GM12875 (cell line): Measurements from ENCODE around the gene MZT1.
A peak's percentile ranks its signal among the peaks of the same experiment; 100 is the strongest.

ENCODE experiments used
- H3K4me3 ChIP-seq: one replicate; pipeline ENCODE4 v1.5.1; 2011; ENCODE audit warnings: low read depth, low read length, control low read depth
- TF ChIP-seq, protein P1 (sequence below): IDR thresholded peaks from 2 replicates; pipeline ENCODE4 v1.5.1; 2011; ENCODE audit warnings: low read depth, mild to moderate bottlenecking, control low read depth, inconsistent platforms, low read length, moderate library complexity, borderline replicate concordance; ENCODE audit not compliant: insufficient read depth

Gene MZT1, protein sequence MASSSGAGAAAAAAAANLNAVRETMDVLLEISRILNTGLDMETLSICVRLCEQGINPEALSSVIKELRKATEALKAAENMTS

DNA sequence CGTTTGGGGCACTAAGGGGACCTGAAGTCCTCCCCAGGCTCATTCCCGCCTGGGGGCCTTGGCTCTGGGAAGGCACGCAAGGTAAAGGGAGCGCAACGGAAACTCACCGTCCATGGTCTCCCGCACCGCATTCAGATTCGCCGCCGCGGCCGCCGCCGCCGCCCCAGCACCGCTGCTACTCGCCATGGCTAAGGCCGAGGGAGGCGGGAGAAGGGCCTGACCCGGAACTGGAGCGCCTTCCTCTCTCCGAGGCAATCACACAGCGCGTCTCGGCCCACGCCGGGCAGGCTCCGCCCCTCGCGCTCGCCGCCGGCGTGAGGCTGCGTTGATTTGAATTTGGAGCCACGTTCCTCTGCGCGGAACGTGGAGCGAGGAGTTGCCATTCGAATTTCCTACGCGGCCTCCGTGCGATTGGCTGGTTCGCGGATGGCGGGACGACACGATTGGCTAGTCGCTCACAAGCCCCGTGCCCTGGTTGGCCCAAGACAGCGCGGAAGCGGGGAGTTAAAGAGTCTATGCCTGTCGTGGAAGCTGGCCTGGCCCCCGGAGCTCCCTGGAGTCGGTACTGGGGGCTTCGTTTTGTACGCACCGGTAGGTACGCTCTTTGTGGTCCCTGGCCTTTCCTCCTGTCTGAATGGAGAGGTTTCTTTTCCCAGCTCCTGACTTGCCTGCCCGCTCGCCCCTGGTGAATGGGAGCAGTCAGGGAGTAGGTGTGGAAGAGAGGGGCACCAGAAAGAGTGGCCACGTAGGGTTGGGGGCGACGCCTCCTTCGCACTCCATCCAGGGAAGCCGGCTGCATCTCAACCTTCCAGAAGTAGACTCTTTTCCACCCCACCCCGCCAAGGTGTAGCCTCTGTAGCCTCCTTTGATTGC, at the start of gene MZT1, which contains the start of gene BORA:
TSS of gene MZT1 (minus strand) at position 213 of the 873 bp plus-strand sequence. CDS start at position 186, 27 bp downstream.
TSS of gene BORA (plus strand) at position 507 of the 873 bp plus-strand sequence. CDS start 1,018 bp downstream, outside the sequence.
- H3K4me3 ChIP-seq = peak within 1 kb of the TSS; percentile 94
- TF ChIP-seq, protein P1, sequence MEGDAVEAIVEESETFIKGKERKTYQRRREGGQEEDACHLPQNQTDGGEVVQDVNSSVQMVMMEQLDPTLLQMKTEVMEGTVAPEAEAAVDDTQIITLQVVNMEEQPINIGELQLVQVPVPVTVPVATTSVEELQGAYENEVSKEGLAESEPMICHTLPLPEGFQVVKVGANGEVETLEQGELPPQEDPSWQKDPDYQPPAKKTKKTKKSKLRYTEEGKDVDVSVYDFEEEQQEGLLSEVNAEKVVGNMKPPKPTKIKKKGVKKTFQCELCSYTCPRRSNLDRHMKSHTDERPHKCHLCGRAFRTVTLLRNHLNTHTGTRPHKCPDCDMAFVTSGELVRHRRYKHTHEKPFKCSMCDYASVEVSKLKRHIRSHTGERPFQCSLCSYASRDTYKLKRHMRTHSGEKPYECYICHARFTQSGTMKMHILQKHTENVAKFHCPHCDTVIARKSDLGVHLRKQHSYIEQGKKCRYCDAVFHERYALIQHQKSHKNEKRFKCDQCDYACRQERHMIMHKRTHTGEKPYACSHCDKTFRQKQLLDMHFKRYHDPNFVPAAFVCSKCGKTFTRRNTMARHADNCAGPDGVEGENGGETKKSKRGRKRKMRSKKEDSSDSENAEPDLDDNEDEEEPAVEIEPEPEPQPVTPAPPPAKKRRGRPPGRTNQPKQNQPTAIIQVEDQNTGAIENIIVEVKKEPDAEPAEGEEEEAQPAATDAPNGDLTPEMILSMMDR = no peak

DNA sequence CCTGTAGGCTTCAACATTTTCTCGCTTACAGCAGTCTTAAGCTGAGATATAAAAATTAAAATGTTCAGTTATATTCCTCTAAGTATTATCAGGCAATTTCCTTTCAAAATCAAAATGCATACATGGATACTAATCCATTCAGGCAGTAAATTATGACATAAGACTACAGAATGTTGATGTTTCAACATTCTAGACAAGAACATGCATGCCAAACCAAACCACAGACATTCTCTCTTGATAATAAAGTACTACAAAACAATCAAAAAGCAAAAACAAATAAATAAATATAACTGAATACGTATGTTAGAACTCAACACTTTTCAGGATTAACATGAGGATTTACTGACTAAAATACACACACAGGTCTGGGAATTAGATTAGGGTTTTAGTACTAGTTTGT, 46.6 kb upstream of the MZT1 start:
- TF ChIP-seq, protein P1 = no peak
- no peak overlapping the region for H3K4me3 ChIP-seq

DNA sequence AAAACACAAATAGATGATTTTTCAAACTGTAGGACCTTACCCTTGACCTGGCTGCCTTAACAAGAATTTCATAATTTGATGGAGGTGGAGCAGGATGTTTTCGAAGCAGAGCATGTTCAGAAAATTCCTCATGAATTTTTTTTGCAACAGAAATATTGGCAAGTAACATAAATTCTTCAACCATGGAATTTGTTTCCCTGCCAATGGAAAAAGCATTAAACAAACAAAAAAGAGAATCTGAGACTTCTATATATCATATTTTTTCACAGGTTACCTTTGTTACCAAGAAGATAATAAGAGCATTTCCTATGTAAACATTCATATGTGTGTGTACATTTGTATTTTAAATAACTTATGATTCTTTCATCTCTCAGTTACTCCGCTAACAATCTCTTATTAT, 36.0 kb upstream of the MZT1 start:
- TF ChIP-seq, protein P1 = no peak
- H3K4me3 ChIP-seq = no peak overlapping the region

DNA sequence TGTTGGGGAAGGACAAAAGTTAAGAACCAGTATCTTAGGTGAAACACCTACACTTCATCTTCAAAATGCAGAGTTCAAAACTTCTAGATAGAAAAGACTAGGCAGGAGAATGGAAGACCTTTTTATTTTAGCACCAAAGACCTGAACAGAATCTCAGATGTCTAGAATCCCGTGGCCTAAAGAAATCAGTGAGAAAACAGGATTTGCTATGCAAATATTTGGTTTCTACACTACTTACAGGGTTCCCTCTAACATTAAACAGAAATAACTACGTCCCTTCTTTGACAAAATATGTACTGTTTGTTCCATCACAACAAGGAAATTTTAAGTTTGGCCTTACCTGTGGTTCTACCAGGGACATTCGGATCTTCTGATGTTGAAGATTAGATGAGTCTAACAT, 32.8 kb upstream of the MZT1 start:
- TF ChIP-seq, protein P1 = no peak
- no peak overlapping the region for H3K4me3 ChIP-seq

DNA sequence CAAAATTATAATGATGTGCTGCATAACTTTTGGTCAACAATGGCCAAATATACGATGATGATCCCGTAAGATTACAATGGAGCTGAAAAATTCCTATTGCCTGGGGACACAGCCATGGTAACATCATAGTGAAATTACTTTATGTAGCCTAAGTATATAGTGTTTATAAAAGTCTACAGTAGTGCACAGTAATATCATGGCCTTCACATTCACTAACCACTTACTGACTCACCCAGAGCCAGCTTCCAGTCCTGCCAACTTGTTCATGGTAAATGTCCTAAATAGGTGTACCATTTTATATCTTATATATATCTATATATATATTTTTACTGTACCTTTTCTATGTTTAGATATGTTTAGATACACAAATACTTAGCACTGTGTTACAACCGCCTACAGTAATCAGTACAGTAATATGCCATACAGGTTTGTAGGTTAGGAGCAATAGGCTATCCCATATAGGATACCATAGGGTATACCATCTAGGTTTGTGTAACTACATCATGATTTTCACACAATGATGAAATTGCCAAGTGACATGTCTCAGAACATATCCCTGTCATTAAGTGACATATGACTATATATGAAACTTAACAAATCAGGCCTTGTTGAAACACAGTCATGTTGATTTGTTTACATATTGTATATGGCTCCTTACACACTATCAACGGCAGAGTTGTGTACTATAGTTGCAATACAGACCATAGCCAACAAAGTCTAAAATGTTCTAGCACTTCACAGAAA, 30.5 kb upstream of the MZT1 start:
- no peak overlapping the region for H3K4me3 ChIP-seq
- TF ChIP-seq, protein P1 = no peak

DNA sequence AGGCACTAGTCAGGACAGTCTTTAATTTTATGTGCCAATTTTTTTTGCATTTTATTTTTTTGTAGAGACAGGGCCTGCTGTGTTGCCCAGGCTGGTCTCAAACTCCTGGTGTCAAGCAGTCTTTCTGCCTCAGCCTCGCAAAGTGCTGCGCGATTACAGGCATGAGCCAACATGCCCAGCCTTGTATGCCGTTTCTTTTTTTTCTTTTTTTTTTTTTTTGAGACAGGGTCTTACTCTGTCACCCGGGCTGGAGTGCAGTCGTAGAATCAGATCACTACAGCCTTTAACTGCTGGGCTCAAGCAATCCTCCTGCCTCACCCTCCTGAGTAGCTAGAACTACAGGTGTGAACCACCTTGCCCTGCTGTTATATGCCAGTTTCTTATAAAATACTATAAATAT, 26.7 kb upstream of the MZT1 start:
- H3K4me3 ChIP-seq = no peak overlapping the region
- TF ChIP-seq, protein P1 = no peak

DNA sequence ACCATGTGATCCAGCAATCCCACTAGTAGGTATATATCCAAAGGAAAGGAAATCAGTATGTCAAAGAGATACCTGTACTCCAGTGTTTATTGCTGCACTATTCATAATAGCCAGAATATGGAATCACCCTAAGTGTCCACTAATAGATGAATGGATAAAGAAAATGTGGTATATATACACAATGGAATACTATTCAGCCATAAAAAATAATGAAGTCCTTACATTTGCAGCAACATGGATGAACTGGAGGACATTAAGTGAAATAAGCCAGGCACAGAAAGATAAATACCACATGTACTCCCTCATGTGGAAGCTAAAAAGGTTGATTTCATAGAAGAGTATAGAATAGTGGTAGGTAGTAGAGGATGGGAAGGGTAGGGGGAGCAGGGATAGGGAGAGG, 23.8 kb upstream of the MZT1 start:
- H3K4me3 ChIP-seq = no peak overlapping the region
- TF ChIP-seq, protein P1 = no peak
